SH-SY5Y (cell line): ENCODE results near the gene MAN2A1.

Experiments used
- GATA2 ChIP-seq: IDR thresholded peaks from 2 replicates; pipeline ENCODE4 v1.6.1; 2011; ENCODE audit warnings: mild to moderate bottlenecking, low read depth, low read length
- GATA3 ChIP-seq: IDR thresholded peaks from 2 replicates; pipeline ENCODE4 v1.6.1; 2011; ENCODE audit warnings: low read depth, mild to moderate bottlenecking, low read length, moderate library complexity

DNA sequence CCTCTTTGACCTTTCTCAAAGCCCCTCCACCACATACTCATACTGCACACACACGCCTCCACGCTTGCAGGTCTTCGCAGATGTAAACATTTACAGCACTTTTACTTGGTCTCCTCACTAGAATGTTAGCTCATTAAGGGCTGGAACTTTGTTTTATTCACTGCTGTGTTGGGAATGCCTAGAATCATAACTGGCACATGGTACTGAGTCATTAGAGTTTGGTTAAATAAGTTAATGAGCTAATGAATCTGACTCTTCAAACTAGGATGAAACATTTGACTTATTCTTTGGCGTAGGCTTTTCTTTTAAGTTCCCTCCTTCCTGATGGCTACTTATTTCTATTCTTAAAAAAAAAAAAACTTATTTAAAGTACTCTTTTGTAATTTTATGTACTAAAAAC lies 28.9 kb downstream of the MAN2A1 start:
- TF ChIP-seq GATA2, result no peak
- no peak for TF ChIP-seq GATA3
